Large intestine (tissue), 3 donors: ENCODE data around the gene GNAI1. TPM values are rescaled to one million over a fixed set of nuclear protein-coding genes. Genes with fewer than 3 reads are reported as not detected.

ENCODE experiments used
- DNase-seq, 2 donors: peaks; one replicate each; pipeline versions ENCODE4 v3.0.0 to v3.0.0-alpha.2; 2013
- H3K27ac ChIP-seq: one replicate; pipeline ENCODE4 v1.5.1; 2013; ENCODE audit warnings: low read length
- H3K27me3 ChIP-seq: 2 replicates; pipeline ENCODE4 v1.6.1; 2013; ENCODE audit warnings: low read length; ENCODE audit not compliant: control insufficient read depth, insufficient read depth
- H3K36me3 ChIP-seq: 2 replicates; pipeline ENCODE4 v1.6.1; 2013; ENCODE audit warnings: low read length; ENCODE audit not compliant: control insufficient read depth, insufficient read depth
- H3K4me1 ChIP-seq: one replicate; pipeline ENCODE4 v1.6.1; 2013; ENCODE audit warnings: low read length; ENCODE audit not compliant: control insufficient read depth, insufficient read depth
- H3K4me3 ChIP-seq: one replicate; pipeline ENCODE4 v1.5.1; 2013; ENCODE audit warnings: low read length
- H3K9me3 ChIP-seq: one replicate; pipeline ENCODE4 v1.6.1; 2013; ENCODE audit warnings: mild to moderate bottlenecking, low read depth, low read length, moderate library complexity; ENCODE audit not compliant: control insufficient read depth
- WGBS: methylation state at CpG from one replicate; pipeline ENCODE4 v1.1.5; 2013; ENCODE audit warnings: low lambda C conversion rate; ENCODE audit not compliant: insufficient coverage; 5-methylcytosine and 5-hydroxymethylcytosine counted together
- polyA plus RNA-seq: library from polyadenylated mRNA; unstranded; fragments of 120-200 nt; gene quantifications from one replicate; pipeline ENCODE4 v1.2.1, GENCODE V29; 2013

The GNAI1 gene
- polyA plus RNA-seq, 1 donor, result 25.4 TPM

DNA sequence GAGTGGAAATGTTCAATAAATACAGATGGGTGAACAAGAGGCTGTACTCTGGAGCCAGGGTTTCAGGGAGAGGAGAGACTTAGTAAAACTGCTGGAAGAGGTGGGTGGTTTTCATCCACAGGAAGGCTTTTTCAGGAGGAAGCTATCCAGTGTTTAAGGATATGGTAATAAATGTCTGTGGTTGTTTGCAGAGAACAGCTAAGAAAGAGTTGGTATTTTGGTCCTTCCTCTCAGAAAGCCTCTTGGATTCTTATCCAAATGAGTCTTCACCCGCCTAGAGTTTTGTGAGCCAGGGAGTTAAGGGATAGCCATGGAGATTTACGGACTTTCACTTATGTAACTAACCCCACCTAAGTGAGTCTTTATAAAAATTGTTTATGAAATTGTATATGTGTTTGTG lies 95.7 kb downstream of the GNAI1 start:
- Histone ChIP-seq H3K9me3 (no peaks in the 10 kb centered on the region), H3K4me1 (no peaks in the 10 kb centered on the region), H3K36me3 (no peaks in the 10 kb centered on the region), H3K27me3 (no peaks in the 10 kb centered on the region), H3K4me3 (no peak overlapping the region), H3K27ac (no peak overlapping the region)
- WGBS, result no CpG with 5 or more reads among the region's 2 CpGs
- DNase-seq, result no peak

DNA sequence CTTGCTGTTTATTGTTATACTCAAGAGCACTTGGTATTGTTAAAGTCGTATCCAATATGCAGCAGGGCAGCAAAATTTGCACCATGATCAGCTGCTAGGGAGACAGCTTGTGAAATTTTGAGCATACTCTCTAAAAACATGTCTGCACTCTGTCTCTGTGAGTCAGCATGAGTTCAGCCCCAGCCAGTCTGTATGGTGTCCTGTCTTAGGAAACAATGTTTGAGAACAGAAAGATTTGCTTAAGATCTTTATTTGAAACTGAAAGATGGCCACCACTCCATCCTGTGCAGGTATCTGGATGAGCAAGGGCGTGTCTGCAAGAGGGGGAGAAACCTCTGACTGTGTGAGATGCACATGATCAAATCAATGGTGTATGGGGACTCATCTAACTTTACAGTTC lies 97.1 kb downstream of the GNAI1 start:
- Histone ChIP-seq H3K9me3 (no peaks in the 10 kb centered on the region), H3K27me3 (no peaks in the 10 kb centered on the region), H3K27ac (no peak overlapping the region), H3K36me3 (no peaks in the 10 kb centered on the region), H3K4me1 (no peaks in the 10 kb centered on the region), H3K4me3 (no peak overlapping the region)
- no CpG with 5 or more reads among the region's 2 CpGs for WGBS
- no peak for DNase-seq

DNA sequence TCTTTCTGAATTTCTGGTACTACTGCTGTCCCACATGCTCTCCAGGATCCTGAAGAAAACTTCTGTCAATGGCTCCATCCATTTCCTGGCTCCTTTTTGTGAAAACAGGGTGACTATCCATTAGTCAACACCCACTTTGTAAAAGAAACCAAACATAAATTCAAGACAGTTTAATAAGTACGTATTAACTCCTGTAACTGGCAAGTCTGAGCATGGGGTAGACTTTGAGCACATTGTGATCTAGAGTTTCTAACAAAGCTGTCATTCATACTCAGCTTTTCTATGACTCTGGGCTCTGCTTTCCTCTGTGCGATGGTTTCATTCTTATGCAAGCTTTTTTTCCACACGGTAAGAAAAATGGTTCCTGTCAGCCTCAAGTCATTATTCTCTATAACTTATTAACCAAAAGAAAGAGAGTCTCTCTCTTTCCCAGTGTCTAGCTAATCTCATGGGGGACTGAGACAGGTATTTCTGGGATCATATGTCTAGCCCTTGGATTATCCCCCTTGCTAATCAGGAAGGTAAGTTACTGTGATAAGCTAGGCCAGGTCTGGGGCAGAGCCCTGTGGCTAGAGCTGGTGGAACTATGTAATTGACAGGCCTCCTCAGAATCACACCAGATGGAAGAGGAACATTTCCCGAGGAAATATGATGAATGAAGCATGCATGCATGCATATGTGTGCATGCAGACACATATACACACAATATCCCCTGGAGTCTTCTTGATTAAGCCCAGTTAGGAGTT lies 98.5 kb downstream of the GNAI1 start:
- peak overlapping the region; percentile 27 for H3K27ac ChIP-seq
- no CpG with 5 or more reads among the region's 4 CpGs for WGBS
- H3K4me3 ChIP-seq, result no peak overlapping the region
- peak; percentile 15 to 63 for DNase-seq
- no peaks in the 10 kb centered on the region for H3K9me3 ChIP-seq
- H3K36me3 ChIP-seq, result no peaks in the 10 kb centered on the region
- H3K4me1 ChIP-seq, result no peaks in the 10 kb centered on the region
- no peaks in the 10 kb centered on the region for H3K27me3 ChIP-seq

DNA sequence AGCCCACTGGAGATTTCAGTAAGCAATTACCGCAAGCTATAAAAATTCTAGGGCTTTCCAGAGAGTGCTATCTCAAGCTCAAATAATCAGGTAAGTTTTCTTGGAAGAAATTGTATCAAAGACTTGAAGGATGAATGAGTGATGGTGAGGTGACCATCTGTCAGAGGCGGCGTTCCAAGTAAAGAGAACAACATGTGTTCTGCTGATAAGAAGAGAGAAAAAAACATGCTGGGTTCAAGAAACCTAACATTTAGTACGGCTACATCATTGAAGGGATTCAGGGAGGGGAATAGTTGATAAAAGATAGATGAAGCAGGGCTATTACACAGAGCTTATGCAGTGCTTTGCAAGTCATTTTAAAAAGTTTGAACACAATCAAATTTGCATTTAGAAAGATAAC lies 100.7 kb downstream of the GNAI1 start:
- H3K4me1 ChIP-seq, result no peaks in the 10 kb centered on the region
- H3K27ac ChIP-seq, result no peak overlapping the region
- no peaks in the 10 kb centered on the region for H3K36me3 ChIP-seq
- 55% methylated on average over 3 of the region's 4 CpGs for WGBS
- no peaks in the 10 kb centered on the region for H3K9me3 ChIP-seq
- H3K4me3 ChIP-seq, result no peak overlapping the region
- no peaks in the 10 kb centered on the region for H3K27me3 ChIP-seq
- DNase-seq, result no peak

DNA sequence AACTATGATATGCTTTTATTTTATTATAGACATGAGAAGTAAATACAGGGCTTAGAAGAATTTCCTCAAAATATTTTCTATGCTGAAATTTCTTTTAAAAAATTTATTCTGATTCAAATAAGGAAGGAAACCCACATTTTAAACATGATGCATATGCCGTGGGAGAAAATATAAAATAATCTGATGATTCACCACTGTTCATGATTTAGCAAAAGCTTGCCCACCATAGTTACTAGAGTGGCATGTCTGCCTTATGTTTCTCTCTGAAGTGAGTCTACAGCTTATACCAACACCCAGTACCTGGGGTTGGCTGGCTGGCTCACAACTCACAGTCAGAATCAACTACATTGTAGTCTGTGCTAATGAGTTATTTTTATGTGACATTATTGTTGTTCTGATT lies 102.0 kb downstream of the GNAI1 start:
- no peaks in the 10 kb centered on the region for H3K9me3 ChIP-seq
- WGBS, result no CpG with 5 or more reads among the region's 1 CpG
- H3K4me1 ChIP-seq, result no peaks in the 10 kb centered on the region
- no peaks in the 10 kb centered on the region for H3K36me3 ChIP-seq
- DNase-seq, result no peak
- H3K4me3 ChIP-seq, result no peak overlapping the region
- H3K27ac ChIP-seq, result no peak overlapping the region
- no peaks in the 10 kb centered on the region for H3K27me3 ChIP-seq

DNA sequence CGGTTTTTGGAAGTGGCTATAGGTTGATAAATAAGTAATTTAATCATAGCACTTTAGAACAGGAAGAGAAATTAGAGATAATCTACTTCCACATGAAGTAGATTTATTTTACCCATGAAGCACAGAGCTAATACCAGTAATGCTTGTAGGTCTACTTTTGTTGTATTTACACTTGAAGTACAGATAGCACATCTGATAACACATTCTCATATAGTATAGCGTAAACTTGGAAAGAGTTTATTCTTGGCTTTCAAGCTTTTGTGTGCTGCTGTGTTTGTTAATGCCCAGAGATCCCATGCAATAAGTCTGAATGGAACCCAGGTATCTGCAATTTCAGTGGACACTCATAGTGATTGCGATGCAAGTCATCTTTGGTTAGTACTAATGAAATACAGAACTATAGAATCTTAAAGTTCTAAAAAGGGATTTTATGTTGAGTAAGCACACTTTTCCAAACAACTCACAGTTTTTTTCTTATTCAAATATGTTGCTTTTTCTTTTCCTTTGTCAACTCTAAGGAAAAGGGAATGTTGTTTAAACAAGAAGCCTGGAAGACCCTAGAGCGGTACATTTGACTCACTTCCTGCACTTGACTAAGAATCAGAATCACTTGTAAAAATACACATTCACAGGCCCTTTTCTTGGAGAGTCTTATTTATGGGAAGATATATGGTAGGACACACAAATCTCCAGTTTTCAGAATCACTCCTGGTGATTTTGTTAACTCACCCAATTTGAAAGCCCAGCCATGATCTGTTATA lies 105.8 kb downstream of the GNAI1 start:
- Histone ChIP-seq H3K9me3 (no peaks in the 10 kb centered on the region), H3K4me1 (no peaks in the 10 kb centered on the region), H3K4me3 (no peak overlapping the region), H3K27ac (no peak overlapping the region), H3K27me3 (no peaks in the 10 kb centered on the region), H3K36me3 (no peaks in the 10 kb centered on the region)
- DNase-seq, result no peak
- no CpG with 5 or more reads among the region's 4 CpGs for WGBS

DNA sequence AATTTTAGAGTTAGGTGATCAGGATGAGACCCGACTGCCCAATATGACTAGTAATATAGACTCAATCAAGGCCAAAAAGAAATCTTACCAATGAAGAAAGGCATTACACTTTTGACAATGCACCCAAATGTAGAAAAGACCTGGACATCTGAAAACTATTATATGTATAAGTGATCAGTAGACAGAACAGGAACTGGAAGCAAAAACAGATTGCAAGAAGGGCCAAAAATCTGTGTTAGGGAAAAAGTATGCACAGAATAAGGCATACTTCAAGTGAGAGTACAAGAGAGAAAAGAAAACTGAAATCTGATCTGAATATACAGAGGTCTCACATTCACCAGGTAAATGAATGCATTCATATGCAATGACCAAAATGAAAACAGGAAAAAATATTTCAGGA lies 107.0 kb downstream of the GNAI1 start:
- Histone ChIP-seq H3K4me1 (no peaks in the 10 kb centered on the region), H3K9me3 (no peaks in the 10 kb centered on the region), H3K27me3 (no peaks in the 10 kb centered on the region), H3K4me3 (no peak overlapping the region), H3K27ac (no peak overlapping the region), H3K36me3 (no peaks in the 10 kb centered on the region)
- 100% methylated on average over 1 of the region's 1 CpG for WGBS
- no peak for DNase-seq

DNA sequence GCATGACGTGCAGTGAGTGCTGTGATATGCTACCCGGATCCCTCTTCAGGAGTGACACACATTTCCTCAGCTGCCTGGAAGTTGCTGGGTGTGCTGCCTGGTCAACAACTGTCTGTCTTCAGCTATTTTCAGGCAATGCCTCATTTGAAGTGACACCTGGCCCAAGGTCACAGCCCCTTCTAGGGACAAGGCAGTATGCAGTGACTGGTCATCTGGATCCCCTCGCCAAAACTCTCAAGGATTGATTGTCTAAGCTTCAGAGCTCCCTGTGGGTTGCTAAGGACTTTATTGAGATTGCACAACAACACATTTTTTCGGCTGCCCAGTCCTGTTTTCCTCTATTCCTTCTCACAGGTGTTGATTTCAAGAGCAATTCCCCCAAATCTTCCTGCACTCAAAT lies 108.8 kb downstream of the GNAI1 start:
- H3K9me3 ChIP-seq, result no peaks in the 10 kb centered on the region
- H3K36me3 ChIP-seq, result no peaks in the 10 kb centered on the region
- no peaks in the 10 kb centered on the region for H3K27me3 ChIP-seq
- no CpG with 5 or more reads among the region's 4 CpGs for WGBS
- H3K4me1 ChIP-seq, result no peaks in the 10 kb centered on the region
- no peak for DNase-seq
- no peak overlapping the region for H3K27ac ChIP-seq
- H3K4me3 ChIP-seq, result no peak overlapping the region

DNA sequence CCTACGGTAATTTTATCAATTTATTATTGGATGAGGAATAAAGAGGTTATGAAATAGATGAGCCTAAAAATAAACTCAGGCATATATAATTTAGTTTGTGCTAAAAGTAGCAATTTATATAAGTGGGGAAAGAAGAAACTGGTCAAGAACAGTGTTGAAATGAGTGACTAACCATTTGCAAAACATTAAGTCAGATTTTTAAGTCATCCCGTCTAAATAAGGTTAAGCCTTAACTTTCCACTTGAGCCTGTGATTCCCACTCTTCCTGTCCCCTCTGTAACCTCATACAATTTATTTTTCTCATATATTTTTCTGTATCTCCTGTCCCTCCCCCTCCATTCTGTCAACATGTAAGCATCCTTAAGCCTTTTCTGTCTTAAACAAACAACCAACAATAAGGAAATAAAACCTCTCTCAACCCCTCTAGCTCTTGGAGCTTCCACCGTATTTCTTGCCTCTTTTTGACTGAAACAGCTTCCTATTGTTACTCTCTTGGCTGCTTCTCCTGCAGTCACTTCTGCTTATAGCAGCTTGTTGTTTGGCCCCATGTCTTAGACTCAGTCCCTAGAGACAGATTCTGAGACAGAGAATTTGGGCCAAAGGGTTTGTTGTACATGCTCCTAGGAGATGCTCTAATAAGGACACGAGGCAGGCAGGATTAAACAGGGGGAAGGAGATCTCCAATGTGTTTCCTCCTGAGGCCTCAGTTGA lies 109.7 kb downstream of the GNAI1 start:
- H3K4me1 ChIP-seq, result no peaks in the 10 kb centered on the region
- no peak overlapping the region for H3K27ac ChIP-seq
- H3K9me3 ChIP-seq, result no peaks in the 10 kb centered on the region
- no peak for DNase-seq
- no peaks in the 10 kb centered on the region for H3K27me3 ChIP-seq
- no peak overlapping the region for H3K4me3 ChIP-seq
- WGBS, result 94% methylated on average over 2 of the region's 4 CpGs
- H3K36me3 ChIP-seq, result no peaks in the 10 kb centered on the region

DNA sequence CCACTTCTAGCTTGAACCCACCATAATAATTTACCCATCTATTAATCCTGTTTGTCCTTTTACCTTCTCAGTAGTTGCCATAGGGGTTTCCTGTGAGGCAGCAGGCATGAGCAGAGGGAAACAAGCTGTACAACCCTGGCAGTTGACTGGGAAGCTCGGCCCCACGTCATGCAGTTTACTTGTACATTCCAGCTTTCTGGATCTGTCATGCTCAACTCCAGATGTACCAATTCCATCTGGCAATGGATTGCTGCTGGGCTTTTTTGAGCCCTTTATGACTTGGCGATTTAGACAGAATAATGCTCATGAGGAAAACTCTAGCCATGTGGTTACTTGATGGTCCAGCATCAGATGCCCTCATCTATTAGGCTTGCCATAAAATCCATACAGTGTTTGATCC lies 112.5 kb downstream of the GNAI1 start:
- Histone ChIP-seq H3K27me3 (no peaks in the 10 kb centered on the region), H3K27ac (no peak overlapping the region), H3K4me3 (no peak overlapping the region), H3K9me3 (no peaks in the 10 kb centered on the region), H3K36me3 (no peaks in the 10 kb centered on the region), H3K4me1 (no peaks in the 10 kb centered on the region)
- DNase-seq, result no peak
- whole genome bisulfite sequencing, result no CpG with 5 or more reads among the region's 3 CpGs
